GM20000 (cell line): ENCODE data around the gene PGAP1.

Experiments
- DNase-seq: peaks from one replicate; pipeline ENCODE4 v3.0.0; 2012; ENCODE audit warnings: low spot score
- CTCF ChIP-seq: IDR thresholded peaks from 2 replicates; pipeline ENCODE4 v1.5.1; 2012; ENCODE audit warnings: mild to moderate bottlenecking, control low read depth; ENCODE audit errors: extremely low read depth, missing control alignments

The PGAP1 gene

GRCh38 chr2:196854629-196855028 is 71.9 kb downstream of the PGAP1 start:
- DNase-seq: no peak
- TF ChIP-seq CTCF: no peak

- no peak for TF ChIP-seq CTCF
- no peak for DNase-seq
Observed at GRCh38 chr2:196853301-196854087, 73.0 kb downstream of the PGAP1 start.

- DNase-seq: no peak
- TF ChIP-seq CTCF: no peak
Observed at GRCh38 chr2:196851088-196851487, 75.4 kb downstream of the PGAP1 start.

DNA sequence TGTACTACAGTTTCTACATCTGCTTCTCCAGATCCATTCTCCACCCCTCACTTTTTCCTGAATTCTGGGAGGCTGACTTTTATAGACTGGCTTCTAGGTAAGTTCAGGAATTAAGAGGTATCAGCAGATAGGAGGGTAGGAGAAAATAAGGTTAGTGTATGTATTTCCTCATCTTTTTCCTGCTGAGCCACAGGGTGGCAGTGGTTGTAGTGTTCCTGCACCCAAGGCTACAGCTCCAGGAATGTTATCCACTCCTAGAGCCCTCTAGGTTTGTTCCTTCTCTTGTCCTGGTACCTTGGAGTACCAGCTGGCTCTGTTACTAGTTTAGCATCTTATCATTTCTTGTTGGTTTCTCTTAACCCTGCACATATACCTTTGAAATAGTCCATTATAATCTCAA is 76.6 kb downstream of the PGAP1 start:
- no peak for DNase-seq
- TF ChIP-seq CTCF: no peak

DNA sequence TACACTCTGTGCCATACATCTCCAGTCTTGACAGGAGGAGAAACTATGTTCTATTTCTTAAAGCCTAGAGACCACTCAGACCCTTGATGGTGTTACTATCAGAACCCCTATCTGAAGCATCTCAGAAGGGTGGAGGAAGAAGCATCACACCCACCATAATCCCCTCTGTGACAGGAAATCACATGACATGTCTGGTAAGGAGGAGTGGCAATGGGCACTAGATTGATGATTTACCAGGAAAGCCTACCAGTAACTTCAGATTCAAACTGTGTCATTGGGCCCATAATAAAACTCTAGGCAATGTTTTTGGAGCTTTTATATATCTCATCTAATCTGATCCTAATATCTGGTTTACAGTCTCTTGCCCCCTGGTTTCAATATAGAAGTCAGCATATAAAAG is 80.2 kb downstream of the PGAP1 start:
- DNase-seq: no peak
- no peak for TF ChIP-seq CTCF

GRCh38 chr2:196845371-196845770 is 81.1 kb downstream of the PGAP1 start:
- no peak for TF ChIP-seq CTCF
- no peak for DNase-seq

DNA sequence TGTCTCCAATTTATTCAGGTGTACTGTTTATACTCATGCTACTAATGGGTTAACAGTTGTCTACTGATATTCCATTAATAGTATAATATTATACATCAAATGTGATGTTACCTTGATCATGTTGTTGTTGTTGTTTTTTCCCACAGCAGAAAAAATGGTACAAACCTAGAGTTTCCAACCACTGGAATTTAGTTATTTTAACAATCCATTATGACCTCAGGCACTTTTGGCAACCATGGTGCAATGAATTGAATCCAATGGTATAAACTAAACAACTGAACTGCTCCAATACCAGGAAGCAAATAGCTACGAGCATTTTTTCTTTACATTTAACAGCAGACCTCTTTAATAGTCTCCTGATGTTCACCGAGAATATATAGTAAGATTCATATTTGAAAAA is 86.3 kb downstream of the PGAP1 start:
- no peak for DNase-seq
- TF ChIP-seq CTCF: no peak
